RKO (cell line): ENCODE measurements around the gene MAP3K10.

Source experiments
- DNase-seq: peaks from one replicate; pipeline ENCODE4 v3.0.0-alpha.2; 2016; ENCODE audit warnings: low spot score

The MAP3K10 gene

GRCh38 chr19:40249781-40250180, 58.6 kb downstream of the MAP3K10 start:
- DNase-seq = no peak

GRCh38 chr19:40251244-40251643, 60.0 kb downstream of the MAP3K10 start:
- no peak for DNase-seq

GRCh38 chr19:40251991-40252390, 60.8 kb downstream of the MAP3K10 start:
- DNase-seq = no peak

- DNase-seq = no peak
Observed at GRCh38 chr19:40252395-40252794, 61.2 kb downstream of the MAP3K10 start.

GRCh38 chr19:40253611-40254092, 62.4 kb downstream of the MAP3K10 start:
- DNase-seq = no peak

GRCh38 chr19:40254714-40255418, 63.6 kb downstream of the MAP3K10 start:
- DNase-seq = no peak

GRCh38 chr19:40255619-40256166, 64.5 kb downstream of the MAP3K10 start:
- no peak for DNase-seq

- DNase-seq = no peak
Observed at GRCh38 chr19:40256512-40256911, 65.3 kb downstream of the MAP3K10 start.

- no peak for DNase-seq
Observed at GRCh38 chr19:40257096-40257517, 65.9 kb downstream of the MAP3K10 start.

GRCh38 chr19:40261631-40262030, 70.4 kb downstream of the MAP3K10 start:
- DNase-seq = no peak

GRCh38 chr19:40262422-40262821, 71.2 kb downstream of the MAP3K10 start:
- DNase-seq = no peak

GRCh38 chr19:40263440-40264313, 72.5 kb downstream of the MAP3K10 start:
- DNase-seq = no peak

- DNase-seq = no peak
Observed at GRCh38 chr19:40264314-40265054, 73.3 kb downstream of the MAP3K10 start.
